Right ventricle myocardium inferior (tissue), 1 donor: Measurements from ENCODE around the gene CHST15. TPM values are rescaled to one million over a fixed set of nuclear protein-coding genes. Genes with fewer than 3 reads are reported as not detected.

Experiments used
- ATAC-seq: fragments of 200-7000 bp; cut with Tn5 transposase; one replicate; pipeline ENCODE4 v1.9.1; 2020; ENCODE audit warnings: mild to moderate bottlenecking, moderate library complexity
- DNase-seq: peaks from one replicate; pipeline ENCODE4 v3.0.0; 2021; ENCODE audit errors: missing footprints
- intact Hi-C: fragments of 100-400 bp; cut with DNase I; formaldehyde crosslinking; loops from one replicate; pipeline ENCODE4 v1.11.0; 2022
- total RNA-seq: library from RNA; stranded (reverse); fragmentation: NEBNext Ultra II Directional; extraction: Animal tissue kit (Norgen Biotek cat#: 25700); gene quantifications from one replicate; pipeline ENCODE4 v1.2.1, GENCODE V29; 2021
- donor health status: DM: no; HTN: yes; CAD: no; lungs with severe emphysema.

The CHST15 gene
- total RNA-seq, 1 donor from 2014 or later: 3.8 TPM

- intact Hi-C loops: no loop called here
- DNase-seq: no peak
- ATAC-seq: no peak
These were observed 34.9 kb downstream of the CHST15 start for GRCh38 chr10:124058346-124059003.

DNA sequence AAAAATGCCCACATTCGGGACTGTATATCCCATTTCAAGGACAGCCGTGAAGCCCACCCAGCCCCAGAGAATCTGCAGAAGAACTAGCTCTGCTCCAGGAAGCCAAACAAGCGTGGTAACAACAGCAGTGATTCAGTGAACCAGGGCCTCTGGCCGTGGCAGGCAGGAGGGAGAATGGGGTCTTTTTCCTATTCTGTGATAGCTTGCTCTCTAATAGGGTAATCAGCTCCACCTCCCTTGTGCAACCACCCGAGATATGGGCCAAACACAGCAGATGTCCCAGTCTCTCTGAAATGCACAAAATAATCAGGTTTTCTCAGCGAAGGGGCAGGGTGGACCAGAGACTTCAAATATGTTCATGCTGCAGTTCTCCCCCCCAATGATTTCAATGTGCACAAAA, 35.8 kb downstream of the CHST15 start:
- intact Hi-C loops: no loop called here
- no peak for ATAC-seq
- DNase-seq: no peak

GRCh38 chr10:124056337-124056980, 36.9 kb downstream of the CHST15 start:
- ATAC-seq: no peak

GRCh38 chr10:124053971-124054370, 39.4 kb downstream of the CHST15 start:
- DNase-seq (no peak), ATAC-seq (no peak)
- intact Hi-C loops: no loop called here

More at GRCh38 chr10:124056337-124056980, 36.9 kb downstream of the CHST15 start:
- intact Hi-C loops: no loop called here
- DNase-seq: no peak

GRCh38 chr10:124052561-124052960, 40.8 kb downstream of the CHST15 start:
- intact Hi-C loops: no loop called here
- ATAC-seq: no peak
- no peak for DNase-seq

DNA sequence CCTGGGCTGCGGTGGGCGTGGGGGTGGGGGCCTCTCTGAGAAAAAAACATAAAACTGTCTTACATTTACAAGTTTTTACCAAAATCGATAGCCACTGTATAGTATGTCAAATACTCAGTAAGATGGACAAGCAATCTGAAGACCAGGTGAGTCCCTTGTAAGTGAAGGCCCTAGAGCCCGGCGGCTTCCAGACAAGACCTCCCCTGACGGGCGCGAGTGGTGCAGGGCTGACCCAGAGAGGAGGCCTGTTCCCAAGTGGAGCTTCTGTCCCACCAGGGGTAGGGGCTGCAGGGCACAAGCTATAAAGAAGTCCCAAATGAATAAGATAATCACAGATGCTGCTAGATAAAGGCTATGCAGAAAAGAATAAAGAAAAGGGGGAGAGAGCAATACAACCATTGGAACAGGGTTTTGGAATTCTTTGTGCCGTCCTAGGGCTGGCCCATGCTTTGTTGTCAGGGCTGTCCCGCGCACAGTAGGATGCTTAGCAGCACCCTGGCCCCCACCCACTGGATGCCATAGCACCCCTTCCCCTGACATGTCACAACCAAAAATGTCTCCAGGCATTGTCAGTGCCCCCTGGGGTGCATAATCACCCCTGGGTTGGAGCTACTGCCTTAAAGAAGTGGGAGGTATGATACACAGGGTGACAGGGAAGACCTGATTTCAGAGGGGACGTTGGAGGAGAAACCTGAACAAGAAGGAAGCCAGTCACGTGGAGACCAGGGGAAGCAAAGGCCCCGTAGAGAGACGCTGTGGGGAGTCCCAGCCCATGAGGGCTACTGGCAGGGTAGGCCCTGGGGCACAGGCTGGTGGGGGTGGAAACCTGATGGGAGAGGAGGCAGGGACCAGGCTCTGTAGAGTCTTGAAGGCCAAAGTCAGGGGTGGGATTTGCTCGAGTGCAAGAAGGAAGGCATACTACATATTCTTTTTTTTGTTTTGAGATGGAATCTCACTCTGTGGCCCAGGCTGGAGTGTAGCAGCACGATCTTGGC, 43.1 kb downstream of the CHST15 start:
- DNase-seq (no peak), ATAC-seq (no peak)
- intact Hi-C loops: no loop called here

GRCh38 chr10:124049484-124049883, 43.9 kb downstream of the CHST15 start:
- DNase-seq: no peak
- intact Hi-C loops: no loop called here
- no peak for ATAC-seq

DNA sequence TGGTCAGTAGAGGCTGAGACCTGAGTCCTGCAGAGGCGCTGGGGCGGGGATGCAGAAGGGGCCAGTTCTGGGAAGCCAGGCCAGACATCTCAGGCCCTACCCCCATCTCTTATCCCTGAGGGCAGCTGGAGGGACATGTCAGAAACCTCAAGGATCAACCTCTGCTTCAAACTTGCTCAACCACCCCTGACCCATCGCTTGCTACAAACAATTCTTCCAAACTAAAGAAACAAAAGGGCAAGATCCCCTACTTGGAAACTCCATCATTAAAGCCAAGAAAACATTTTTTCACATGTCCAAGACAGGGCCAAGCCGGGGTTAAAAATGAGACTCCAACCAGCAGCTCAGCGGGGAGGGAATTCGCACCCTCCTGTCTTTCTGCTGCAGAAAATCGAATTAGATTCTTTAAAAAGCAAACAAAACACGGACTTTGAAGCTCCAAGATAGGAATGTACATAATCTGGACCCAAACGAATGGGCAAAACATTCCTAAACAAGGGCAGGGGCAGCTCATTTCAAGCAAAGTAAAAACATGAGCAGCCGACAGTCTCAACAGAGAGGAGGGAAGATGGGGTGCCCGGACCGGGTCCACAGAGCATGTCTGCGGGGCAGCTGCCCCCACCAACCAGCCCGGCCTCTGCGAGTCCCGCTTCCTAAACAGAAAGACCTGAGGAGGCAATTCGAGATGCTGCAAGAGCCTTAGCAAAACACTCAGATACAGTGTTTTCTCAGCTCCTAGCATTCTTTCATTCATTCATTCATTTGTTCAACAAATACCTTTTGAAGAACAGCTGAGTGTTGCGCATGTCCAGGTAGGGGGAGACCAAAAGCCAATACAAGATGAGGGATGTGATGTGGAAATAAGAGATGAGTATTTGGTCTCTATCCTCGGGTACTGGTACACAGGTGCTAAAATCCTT, 44.8 kb downstream of the CHST15 start:
- DNase-seq: no peak
- intact Hi-C loops: no loop called here
- ATAC-seq: no peak

- ATAC-seq (no peak), DNase-seq (no peak)
- intact Hi-C loops: no loop called here
These were observed 45.8 kb downstream of the CHST15 start for GRCh38 chr10:124047427-124048152.

GRCh38 chr10:124045801-124046355, 47.5 kb downstream of the CHST15 start:
- no peak for ATAC-seq
- intact Hi-C loops: no loop called here

GRCh38 chr10:124045276-124045675, 48.1 kb downstream of the CHST15 start:
- ATAC-seq (no peak), DNase-seq (no peak)
- intact Hi-C loops: no loop called here

More at GRCh38 chr10:124045801-124046355, 47.5 kb downstream of the CHST15 start:
- DNase-seq: no peak

DNA sequence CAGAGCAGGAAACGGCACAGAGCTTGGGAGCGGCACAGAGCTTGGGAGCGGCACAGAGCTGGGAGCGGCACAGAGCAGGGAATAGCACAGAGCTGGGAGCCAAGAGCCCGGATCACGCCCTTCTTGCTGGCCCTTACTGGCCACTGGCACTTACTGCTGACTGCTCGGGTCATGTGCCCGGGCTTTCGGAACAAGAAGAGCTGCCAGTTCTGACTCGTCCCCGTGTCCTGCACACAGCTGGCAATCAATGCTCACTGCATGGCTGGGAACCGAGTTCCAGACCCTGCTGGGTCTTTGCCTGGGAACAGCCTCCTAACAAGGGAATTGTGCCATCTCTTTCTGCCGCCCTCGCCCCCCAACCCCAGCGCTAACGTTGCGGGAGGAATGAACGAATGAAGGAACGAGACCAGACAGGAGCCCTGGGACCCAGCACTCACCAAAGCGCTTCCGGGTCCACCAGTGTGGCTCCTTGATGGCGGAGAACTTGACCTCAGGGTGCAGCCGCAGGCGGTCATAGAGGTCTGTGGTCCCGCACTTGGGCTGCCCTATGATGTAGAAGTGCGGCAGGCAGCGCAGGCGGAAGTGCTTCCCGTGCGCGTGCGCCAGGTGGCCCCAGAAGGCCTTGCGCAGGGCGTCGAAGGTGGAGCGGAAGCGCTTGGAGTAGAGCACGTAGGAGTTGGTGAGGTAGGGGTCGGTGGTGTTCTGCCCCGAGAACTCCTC, 49.1 kb downstream of the CHST15 start:
- intact Hi-C loops: no loop called here
- DNase-seq (no peak), ATAC-seq (peak; percentile 48)

DNA sequence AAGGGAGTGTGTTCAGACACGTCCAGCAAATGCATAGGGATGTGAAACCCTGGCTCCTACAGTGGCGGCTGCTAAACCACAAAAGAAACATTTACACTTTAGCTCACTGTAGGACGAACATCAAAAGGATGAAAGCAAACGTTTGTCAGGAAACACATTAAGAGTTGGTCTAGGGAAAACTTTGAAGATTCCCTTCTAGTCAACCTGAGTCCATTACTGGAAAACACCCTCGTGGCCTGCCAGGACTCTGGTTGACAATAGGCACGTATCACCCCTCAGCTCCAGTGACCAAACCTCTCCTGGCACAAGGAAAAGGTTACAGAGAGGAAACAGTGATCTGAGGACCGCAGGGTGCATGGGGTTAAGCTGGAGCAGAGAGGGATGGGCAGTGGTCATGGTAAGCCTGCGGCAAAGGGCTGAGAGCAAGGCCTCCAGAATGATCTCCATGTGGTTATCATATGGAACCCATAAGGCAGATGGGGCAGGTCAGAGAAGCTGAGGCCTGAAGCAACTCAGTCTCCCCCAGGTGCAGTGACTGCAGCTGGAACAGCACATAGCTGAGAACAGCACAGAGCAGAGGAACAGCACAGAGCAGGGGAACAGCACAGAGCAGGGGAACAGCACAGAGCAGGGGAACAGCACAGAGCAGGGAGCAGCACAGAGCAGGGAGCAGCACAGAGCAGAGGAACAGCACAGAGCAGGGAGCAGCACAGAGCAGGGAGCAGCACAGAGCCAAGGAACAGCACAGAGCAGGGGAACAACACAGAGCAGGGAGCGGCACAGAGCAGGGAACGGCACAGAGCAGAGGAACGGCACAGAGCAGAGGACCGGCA, 49.9 kb downstream of the CHST15 start:
- intact Hi-C loops: no loop called here
- DNase-seq: no peak
- ATAC-seq: no peak

- no peak for DNase-seq
- intact Hi-C loops: no loop called here
- ATAC-seq: no peak
These were observed 50.6 kb downstream of the CHST15 start for GRCh38 chr10:124042656-124043309.

DNA sequence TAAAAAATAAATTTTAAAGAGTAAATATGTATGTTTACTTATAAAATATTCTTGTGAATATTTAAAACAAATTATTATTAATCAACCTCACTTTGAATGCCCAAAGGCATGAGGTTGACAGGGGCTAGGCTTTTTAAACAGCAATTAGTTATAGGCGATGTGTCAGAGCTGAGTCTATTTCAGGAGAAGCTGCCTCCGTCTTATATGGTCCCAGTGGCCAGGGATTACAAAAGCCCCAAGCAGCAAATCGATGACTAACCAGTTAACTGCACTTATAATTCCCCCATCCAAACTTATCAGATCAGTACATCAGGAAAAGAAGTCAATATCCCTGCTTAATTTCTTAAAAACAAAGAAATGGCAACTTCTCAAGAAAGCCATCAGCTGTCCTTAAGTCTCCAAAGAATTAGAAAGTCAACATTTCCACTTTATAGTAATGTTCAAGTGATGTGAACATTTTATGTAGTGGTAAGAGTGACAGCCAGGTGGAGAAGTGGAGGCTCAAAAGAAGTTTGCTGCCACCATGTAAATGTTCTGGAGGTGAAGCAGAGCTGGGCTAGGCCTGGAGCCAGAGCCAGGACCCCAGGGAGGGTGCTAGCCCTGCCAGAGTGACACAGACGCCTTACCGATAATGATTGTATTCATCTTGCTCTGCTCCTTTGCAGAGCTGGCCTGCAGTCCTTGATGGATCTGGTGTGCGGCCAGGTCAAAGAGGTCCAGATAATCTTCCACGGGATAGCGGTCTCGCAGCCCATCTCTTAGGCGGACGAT, 51.5 kb downstream of the CHST15 start:
- intact Hi-C loops: no loop called here
- no peak for ATAC-seq
- DNase-seq: no peak
